SH-SY5Y (cell line): ENCODE measurements around the gene PLD4.

Experiments
- GATA2 ChIP-seq: IDR thresholded peaks from 2 replicates; pipeline ENCODE4 v1.6.1; 2011; ENCODE audit warnings: mild to moderate bottlenecking, low read depth, low read length
- GATA3 ChIP-seq: IDR thresholded peaks from 2 replicates; pipeline ENCODE4 v1.6.1; 2011; ENCODE audit warnings: low read depth, mild to moderate bottlenecking, low read length, moderate library complexity

DNA sequence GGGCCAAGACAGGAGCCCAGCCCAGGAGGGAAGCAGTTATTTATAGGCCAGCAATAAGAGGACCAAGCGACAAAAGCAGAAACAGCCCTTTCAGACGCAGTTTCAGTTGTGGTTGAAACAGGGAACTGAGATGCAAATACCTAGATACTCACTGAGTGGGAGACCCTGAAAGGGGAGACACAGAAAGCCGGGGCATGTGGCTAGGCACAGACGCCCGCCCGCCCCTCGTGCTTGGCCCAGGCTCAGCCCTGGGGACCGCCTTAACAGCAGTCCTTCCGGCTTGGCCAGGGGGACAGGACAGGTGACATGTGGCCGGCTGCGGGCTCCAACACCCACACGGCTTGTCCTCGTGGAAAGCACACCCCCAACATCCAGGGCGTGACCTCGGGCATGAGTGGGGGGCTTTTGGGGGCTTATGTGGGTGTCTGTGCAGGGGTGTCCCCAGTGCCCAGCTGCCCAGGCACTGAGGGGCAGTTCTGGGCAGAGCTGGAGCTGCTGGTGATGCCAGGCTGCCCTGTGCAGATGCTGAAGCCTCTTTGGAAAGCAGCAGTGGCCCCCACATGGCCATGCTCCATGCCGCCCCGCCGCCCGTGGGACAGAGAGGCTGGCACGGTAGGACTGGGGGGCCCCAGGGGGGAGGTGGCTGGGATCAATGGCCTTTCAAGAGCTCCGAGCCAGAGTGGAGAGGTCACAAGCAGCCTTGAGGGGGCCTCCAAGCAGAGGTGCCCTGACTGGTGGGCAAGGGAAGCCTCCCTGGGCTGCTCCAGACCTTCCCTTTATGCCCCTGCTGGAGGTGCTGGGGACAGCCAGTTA is 2.1 kb downstream of the PLD4 start:
- TF ChIP-seq GATA3 = no peak
- TF ChIP-seq GATA2 = no peak
